Body of pancreas (tissue), 4 donors: ENCODE results near the gene COX6A2.

Source experiments
- POLR2A ChIP-seq, 3 donors: fragments of 450-650 bp; IDR thresholded peaks; one replicate each; pipeline ENCODE4 v1.6.1; 2016; ENCODE audit warnings: antibody characterized with exemption in 3 of 3, mild to moderate bottlenecking in 2 of 3
- TF ChIP-seq, protein P1 (sequence below), 7 experiments: fragments of 450-650 bp in 4 of 7; fragments of 200-600 bp in 3 of 7; sonication (generic) in 3 of 7; IDR thresholded peaks; one replicate each; pipeline ENCODE4 v1.5.1; 2016 to 2019; ENCODE audit warnings: antibody characterized with exemption in 7 of 7

DNA sequence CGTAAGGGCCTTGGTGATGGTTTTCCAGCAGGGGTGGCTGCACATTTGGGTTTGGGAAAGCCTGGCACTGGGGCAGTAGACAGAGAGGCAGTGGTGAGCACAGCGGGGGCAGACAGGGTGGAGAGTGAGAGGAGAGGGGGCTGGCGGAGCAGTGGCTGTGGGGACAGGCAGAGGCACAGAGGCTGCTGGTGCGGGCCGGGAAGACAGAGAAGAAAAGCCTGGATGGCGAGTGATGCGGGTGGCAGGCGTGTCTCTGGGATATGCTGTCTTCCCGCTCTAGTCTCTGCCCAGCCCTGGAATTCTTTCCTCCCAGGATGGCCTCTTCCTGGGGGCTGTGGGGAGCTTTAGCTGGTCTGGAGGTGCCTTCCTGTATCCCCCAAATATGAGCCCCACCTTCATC is 18.1 kb downstream of the COX6A2 start:
- TF ChIP-seq, protein P1, sequence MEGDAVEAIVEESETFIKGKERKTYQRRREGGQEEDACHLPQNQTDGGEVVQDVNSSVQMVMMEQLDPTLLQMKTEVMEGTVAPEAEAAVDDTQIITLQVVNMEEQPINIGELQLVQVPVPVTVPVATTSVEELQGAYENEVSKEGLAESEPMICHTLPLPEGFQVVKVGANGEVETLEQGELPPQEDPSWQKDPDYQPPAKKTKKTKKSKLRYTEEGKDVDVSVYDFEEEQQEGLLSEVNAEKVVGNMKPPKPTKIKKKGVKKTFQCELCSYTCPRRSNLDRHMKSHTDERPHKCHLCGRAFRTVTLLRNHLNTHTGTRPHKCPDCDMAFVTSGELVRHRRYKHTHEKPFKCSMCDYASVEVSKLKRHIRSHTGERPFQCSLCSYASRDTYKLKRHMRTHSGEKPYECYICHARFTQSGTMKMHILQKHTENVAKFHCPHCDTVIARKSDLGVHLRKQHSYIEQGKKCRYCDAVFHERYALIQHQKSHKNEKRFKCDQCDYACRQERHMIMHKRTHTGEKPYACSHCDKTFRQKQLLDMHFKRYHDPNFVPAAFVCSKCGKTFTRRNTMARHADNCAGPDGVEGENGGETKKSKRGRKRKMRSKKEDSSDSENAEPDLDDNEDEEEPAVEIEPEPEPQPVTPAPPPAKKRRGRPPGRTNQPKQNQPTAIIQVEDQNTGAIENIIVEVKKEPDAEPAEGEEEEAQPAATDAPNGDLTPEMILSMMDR (IDR thresholded peaks at IDR 0.05) = no peak
- TF ChIP-seq POLR2A (IDR thresholded peaks at IDR 0.05) = no peak
